GM12878 (cell line): Measurements from ENCODE around the gene SLC39A5.

Experiments used
- CTCF ChIP-seq, 3 experiments: IDR thresholded peaks in 2 of 3; conservative IDR thresholded peaks in 1 of 3; 2 replicates each; pipeline ENCODE4 v1.5.1; 2011; ENCODE audit warnings: low read depth in 3 of 3, low read length in 3 of 3, mild to moderate bottlenecking in 3 of 3, control low read depth in 2 of 3, moderate library complexity in 2 of 3, inconsistent platforms in 1 of 3, mixed read lengths in 1 of 3; ENCODE audit not compliant: control insufficient read depth in 2 of 3, insufficient read depth in 1 of 3; ENCODE audit errors: extremely low read depth in 1 of 3
- CUX1 ChIP-seq: IDR thresholded peaks from 2 replicates; pipeline ENCODE4 v1.6.1; 2012; ENCODE audit warnings: improper control_type of control experiment, low read depth, low read length; ENCODE audit not compliant: insufficient replicate concordance
- TCF12 ChIP-seq: IDR thresholded peaks from 2 replicates; pipeline ENCODE4 v1.6.1; 2011; ENCODE audit warnings: low read depth, mild to moderate bottlenecking, low read length

- TF ChIP-seq CTCF (IDR thresholded peaks at IDR 0.05 in 2 of 3, conservative IDR thresholded peaks at IDR 0.05 in 1 of 3; ENCODE audit: control insufficient read depth in 2 of 3, extremely low read depth in 1 of 3, insufficient read depth in 1 of 3, low read depth in 3 of 3, low read length in 3 of 3) (no peak), TCF12 (no peak), CUX1 (no peak)
Measured at GRCh38 chr12:56234746-56235436, 5.0 kb downstream of the SLC39A5 start.
